ENCODE measurements around the gene CROT. TPM values are rescaled to one million over a fixed set of nuclear protein-coding genes. Genes with fewer than 3 reads are reported as not detected.
"Not testable (repeated sequence)": the region's sequence is repeated elsewhere in the genome, so short reads cannot be mapped to it uniquely, and the experiment has no call there.

The CROT gene
- total RNA-seq, 6 experiments from 2014 or later, result 13.1 to 16.5 (median 14.6) TPM

DNA sequence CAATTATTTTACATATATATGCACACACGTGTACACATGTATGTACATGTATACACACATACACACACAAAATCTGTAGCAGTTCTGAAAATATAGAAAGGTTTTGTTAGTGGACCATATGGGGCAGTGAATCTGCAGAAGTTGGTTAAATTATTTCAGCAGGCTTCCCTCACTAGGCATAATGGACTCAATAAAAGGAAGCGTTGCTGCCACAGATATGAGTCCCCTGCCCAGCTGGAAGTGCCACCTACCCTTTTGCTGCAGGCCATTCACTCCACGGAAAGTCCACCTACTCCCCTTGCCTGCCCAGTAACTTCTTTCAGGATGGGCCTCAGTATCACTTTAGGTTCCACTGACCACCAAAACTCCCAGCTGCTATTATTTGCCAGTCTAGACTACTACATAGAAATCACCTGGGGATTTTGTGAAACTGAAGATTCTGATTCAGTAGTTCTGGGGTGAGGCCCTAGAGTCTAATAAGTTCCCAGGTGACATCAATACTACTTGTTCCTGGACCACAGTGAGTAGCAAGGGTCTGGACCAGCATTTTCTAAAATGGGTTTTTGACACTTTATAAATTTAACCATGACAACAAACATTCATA, 29.3 kb upstream of the CROT start:
- Mint-ChIP-seq H3K4me1 (ENCODE audit: low read depth) (peaks cover 33% of the 10 kb centered on the region), H3K9me3 (no peaks in the 10 kb centered on the region), H3K27ac (peak overlapping the region; percentile 82), H3K36me3 (ENCODE audit: low read depth) (no peaks in the 10 kb centered on the region; the same call in 1 of the 2 replicates), H3K4me3 (peak overlapping the region; percentile 67; the same call in 1 of the 2 replicates), H3K27me3 (ENCODE audit: insufficient read depth) (no peaks in the 10 kb centered on the region; the same call in 1 of the 2 replicates)
- no peak for DNase-seq
- TF ChIP-seq, protein P1, sequence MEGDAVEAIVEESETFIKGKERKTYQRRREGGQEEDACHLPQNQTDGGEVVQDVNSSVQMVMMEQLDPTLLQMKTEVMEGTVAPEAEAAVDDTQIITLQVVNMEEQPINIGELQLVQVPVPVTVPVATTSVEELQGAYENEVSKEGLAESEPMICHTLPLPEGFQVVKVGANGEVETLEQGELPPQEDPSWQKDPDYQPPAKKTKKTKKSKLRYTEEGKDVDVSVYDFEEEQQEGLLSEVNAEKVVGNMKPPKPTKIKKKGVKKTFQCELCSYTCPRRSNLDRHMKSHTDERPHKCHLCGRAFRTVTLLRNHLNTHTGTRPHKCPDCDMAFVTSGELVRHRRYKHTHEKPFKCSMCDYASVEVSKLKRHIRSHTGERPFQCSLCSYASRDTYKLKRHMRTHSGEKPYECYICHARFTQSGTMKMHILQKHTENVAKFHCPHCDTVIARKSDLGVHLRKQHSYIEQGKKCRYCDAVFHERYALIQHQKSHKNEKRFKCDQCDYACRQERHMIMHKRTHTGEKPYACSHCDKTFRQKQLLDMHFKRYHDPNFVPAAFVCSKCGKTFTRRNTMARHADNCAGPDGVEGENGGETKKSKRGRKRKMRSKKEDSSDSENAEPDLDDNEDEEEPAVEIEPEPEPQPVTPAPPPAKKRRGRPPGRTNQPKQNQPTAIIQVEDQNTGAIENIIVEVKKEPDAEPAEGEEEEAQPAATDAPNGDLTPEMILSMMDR (IDR thresholded peaks at IDR 0.05), result no peak

DNA sequence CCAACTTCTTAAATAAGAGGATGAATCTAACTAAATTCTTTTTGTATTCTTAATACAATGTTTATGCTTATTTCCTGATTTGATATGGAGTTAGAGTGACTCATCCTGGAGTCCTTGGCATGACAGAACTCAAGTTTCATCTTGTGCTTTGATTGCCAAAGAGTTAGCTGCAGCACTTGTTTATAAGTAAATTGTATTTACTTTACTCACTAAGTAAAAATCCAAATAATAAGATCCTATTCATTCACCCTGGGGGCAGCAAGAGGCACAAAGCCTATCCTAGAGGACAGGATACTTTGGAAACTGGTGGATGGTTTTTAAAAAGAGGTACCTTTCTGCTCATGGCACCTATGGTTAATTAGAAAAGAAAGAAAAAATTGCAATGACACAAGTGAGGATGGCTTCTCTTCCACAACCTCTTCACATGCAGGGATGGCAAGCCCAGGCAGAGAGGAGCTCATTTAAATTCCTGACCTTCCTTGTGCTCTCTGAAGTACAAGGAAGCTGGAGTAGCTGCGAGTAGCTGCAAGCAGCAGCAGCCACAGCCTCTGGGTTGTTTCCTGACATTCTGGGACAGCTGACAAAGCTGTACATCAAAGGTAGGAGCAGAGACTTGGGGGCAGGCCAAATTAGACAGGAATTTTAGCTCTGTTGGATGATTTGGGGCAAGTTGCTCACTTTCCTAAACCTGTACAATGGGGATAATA, 28.5 kb upstream of the CROT start:
- Mint-ChIP-seq H3K27ac (peak overlapping the region; percentile 82), H3K4me1 (ENCODE audit: low read depth) (peaks cover 33% of the 10 kb centered on the region), H3K36me3 (ENCODE audit: low read depth) (no peaks in the 10 kb centered on the region; the same call in 1 of the 2 replicates), H3K27me3 (ENCODE audit: insufficient read depth) (no peaks in the 10 kb centered on the region; the same call in 1 of the 2 replicates), H3K9me3 (no peaks in the 10 kb centered on the region), H3K4me3 (peak overlapping the region; percentile 67)
- peak; percentile 91 for DNase-seq
- TF ChIP-seq, protein P1 (IDR thresholded peaks at IDR 0.05), result no peak

DNA sequence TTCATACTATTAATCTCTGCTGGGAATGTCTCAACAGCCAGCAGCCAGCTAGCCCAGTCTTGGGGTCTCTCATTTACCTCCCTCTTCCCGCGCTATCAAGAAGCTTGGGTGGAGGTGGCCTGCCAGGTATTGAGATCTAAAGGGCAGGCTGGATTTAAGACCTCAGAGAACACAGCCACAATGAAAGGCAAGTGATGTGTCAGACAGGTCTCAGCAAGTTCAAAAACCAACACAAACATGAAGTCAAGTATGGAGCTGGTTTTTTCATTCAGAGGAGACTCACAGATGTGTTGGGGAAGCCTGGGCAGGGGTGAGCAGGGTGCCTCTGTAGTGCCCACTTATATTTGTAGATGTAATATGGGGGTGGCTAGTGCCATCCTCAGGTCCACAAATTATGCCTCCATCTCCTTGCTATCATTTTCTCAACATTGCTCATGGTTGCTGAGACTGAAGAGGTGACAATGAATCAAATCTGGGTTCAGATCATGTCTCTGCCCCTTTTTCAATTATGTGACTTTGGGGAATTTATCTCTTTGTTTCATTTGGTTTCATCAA, 27.7 kb upstream of the CROT start:
- Mint-ChIP-seq H3K36me3 (ENCODE audit: low read depth) (peaks cover 5% of the 10 kb centered on the region), H3K9me3 (no peaks in the 10 kb centered on the region), H3K4me1 (ENCODE audit: low read depth) (peaks cover 33% of the 10 kb centered on the region), H3K4me3 (no peak overlapping the region; the same call in 1 of the 2 replicates), H3K27ac (peak overlapping the region; percentile 82; the same call in 1 of the 2 replicates), H3K27me3 (ENCODE audit: insufficient read depth) (no peaks in the 10 kb centered on the region)
- TF ChIP-seq, protein P1 (IDR thresholded peaks at IDR 0.05), result no peak
- DNase-seq, result no peak

DNA sequence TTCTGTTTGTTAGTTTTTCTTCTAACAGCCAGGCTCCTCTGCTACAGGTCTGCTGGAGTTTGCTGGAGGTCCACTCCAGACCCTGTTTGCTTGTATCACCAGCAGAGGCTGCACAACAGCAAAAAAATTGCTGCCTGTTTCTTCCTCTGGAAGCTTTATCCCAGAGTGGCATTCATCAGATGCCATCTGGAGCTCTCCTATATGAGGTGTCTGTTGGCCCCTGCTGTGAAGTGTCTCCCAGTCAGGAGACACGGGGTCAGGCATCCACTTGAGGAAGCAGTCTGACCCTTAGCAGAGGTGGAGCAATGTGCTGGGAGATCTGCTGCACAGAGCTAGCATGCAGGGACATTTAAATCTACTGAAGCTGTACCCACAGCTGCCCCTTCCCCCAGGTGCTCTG, 26.7 kb upstream of the CROT start:
- H3K27me3 Mint-ChIP-seq (ENCODE audit: insufficient read depth), result no peaks in the 10 kb centered on the region
- H3K4me3 Mint-ChIP-seq, result no peak overlapping the region
- H3K4me1 Mint-ChIP-seq (ENCODE audit: low read depth), result peaks cover 33% of the 10 kb centered on the region
- H3K9me3 Mint-ChIP-seq, result no peaks in the 10 kb centered on the region
- peaks cover 6% of the 10 kb centered on the region for H3K36me3 Mint-ChIP-seq (ENCODE audit: low read depth)
- DNase-seq, result no peak
- no peak overlapping the region for H3K27ac Mint-ChIP-seq
- TF ChIP-seq, protein P1 (IDR thresholded peaks at IDR 0.05), result no peak; the same call in 1 of the 2 replicates

DNA sequence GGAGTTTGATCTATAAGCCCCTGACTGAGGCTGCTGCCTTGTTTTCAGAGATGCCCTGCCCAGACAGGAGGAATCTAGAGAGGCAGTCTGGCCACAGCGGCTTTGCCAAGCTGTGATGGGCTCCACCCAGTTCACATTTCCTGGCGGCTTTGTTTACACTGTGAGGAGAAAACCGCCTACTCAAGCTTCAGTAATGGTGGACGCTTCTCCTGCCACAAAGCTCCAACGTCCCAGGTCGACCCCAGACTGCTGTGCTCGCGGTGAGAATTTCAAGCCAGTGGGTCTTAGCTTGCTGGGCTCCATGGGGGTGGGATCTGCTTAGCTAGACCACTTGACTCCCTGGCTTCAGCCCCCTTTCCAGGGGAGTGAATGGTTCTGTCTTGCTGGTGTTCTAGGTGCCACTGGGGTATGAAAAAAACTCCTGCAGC, 26.3 kb upstream of the CROT start:
- not testable (repeated sequence) for DNase-seq; H3K4me3 Mint-ChIP-seq; H3K27ac Mint-ChIP-seq; H3K36me3 Mint-ChIP-seq (ENCODE audit: low read depth); H3K9me3 Mint-ChIP-seq; H3K27me3 Mint-ChIP-seq (ENCODE audit: insufficient read depth)
- H3K4me1 Mint-ChIP-seq (ENCODE audit: low read depth), result peaks cover 33% of the 10 kb centered on the region

DNA sequence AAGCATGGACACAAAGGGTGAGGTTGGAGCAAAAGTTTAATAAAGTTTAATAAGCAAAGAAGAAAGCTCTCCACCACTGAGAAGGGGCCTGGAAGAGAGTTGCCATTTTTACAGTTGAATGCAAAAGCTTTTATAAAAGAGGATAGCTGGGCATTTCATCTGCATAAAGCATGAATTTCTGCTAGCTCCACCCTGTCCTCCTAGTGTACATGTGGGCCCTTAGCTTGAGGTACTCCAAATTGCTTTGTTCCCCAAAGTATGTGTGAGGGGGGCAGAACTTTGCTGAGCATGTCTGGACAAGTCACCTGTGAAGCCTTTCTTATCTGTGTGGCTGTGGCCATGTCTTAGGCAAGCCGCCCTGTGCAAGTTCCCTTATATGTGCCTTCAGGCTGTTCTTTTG, 22.6 kb upstream of the CROT start:
- peaks cover 16% of the 10 kb centered on the region for H3K9me3 Mint-ChIP-seq
- DNase-seq, result no peak
- no peak overlapping the region for H3K4me3 Mint-ChIP-seq
- H3K4me1 Mint-ChIP-seq (ENCODE audit: low read depth), result peaks cover 14% of the 10 kb centered on the region
- TF ChIP-seq, protein P1 (IDR thresholded peaks at IDR 0.05), result no peak
- H3K27me3 Mint-ChIP-seq (ENCODE audit: insufficient read depth), result no peaks in the 10 kb centered on the region
- H3K36me3 Mint-ChIP-seq (ENCODE audit: low read depth), result peaks cover 18% of the 10 kb centered on the region
- H3K27ac Mint-ChIP-seq, result no peak overlapping the region

Measured in HFFc6 (cell line).